ENCODE measurements around the gene HNRNPUL1. TPM values are rescaled to one million over a fixed set of nuclear protein-coding genes. Genes with fewer than 3 reads are reported as not detected.
A peak's percentile ranks its signal among the peaks of the same experiment; 100 is the strongest.

The HNRNPUL1 gene
- total and polyA plus RNA-seq, 2 donors (not counting 1 experiment from before 2014, with no cell fraction given), result 60.7 to 273 TPM

DNA sequence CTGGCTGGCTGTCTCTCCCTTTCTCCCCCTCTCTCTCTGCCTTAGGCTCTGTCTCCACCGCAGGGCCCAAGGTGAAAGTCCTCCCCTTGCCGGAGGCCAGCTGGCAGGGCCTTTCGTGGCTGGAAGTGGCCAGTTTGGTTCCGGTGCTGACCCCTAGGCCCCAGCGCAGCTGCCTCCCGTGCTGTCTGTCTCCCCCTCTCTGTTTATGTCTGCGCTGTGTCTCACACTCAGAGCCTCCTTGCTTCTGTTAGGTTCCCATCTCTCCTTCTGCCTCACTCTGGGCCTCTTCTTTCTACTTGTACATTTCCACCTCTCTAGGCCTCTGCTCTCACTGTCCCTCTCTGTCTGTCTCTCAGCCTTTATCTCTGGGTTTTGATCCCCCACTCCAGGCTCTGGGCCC is 58.9 kb downstream of the HNRNPUL1 start:
- H3K4me1 Mint-ChIP-seq, result peaks cover 56% of the 10 kb centered on the region
- no peaks in the 10 kb centered on the region for H3K9me3 Mint-ChIP-seq (ENCODE audit: insufficient read depth)
- Histone ChIP-seq H2AFZ (ENCODE audit: insufficient read depth, low read depth, low read length, poor library complexity, severe bottlenecking) (no peak overlapping the region), H3K79me2 (ENCODE audit: control insufficient read depth, insufficient read depth, low read length) (no peaks in the 10 kb centered on the region), H4K20me1 (ENCODE audit: control insufficient read depth, insufficient read depth, low read length, poor library complexity, severe bottlenecking) (peaks cover 16% of the 10 kb centered on the region), H3K36me3 (replicated peaks in 1 of 2; ENCODE audit: control extremely low read depth in 1 of 2, control insufficient read depth in 1 of 2, extremely low read depth in 1 of 2, insufficient read depth in 2 of 2, low read length in 1 of 2) (peaks cover 0 to 57% of the 10 kb centered on the region in 2 experiments), H3K9me3 (ENCODE audit: control extremely low read depth in 1 of 3, control insufficient read depth in 2 of 3, insufficient read depth in 1 of 3, low read length in 2 of 3) (no peaks in the 10 kb centered on the region), H3K27ac (ENCODE audit: low read length in 2 of 2) (peak overlapping the region; percentile 76 to 97), H3K9ac (ENCODE audit: low read length) (no peak overlapping the region), H3K4me3 (ENCODE audit: control extremely low read depth in 1 of 5, extremely low read depth in 1 of 5, insufficient read depth in 1 of 5, low read depth in 2 of 5, low read length in 4 of 5) (no peak overlapping the region), H3K4me1 (ENCODE audit: control insufficient read depth in 2 of 2, insufficient read depth in 2 of 2, low read length in 2 of 2) (peaks cover 39 to 66% of the 10 kb centered on the region in 2 donors), H3K4me2 (replicated peaks; ENCODE audit: low read depth, low read length, poor library complexity, severe bottlenecking) (no peak overlapping the region), H3K27me3 (replicated peaks in 1 of 4; ENCODE audit: control extremely low read depth in 1 of 4, control insufficient read depth in 3 of 4, insufficient read depth in 4 of 4, low read length in 3 of 4) (no peaks in the 10 kb centered on the region)
- H3K27ac Mint-ChIP-seq, result peak overlapping the region; percentile 83
- ATAC-seq (ENCODE audit: low read depth), result no peak
- no peak overlapping the region for H3K4me3 Mint-ChIP-seq
- DNase-seq, result no peak
- WGBS (ENCODE audit: insufficient coverage), result 78% methylated on average over 7 of the region's 7 CpGs
- ChIA-PET CTCF (interaction anchor here (2.3 to 9.7 kb wide), 2 partner anchors 15 to 31 kb away, joined by 7 to 130 read pairs; partner anchors contain the start of gene TGFB1), POLR2A (interaction anchor here (1.9 kb wide), 1 partner anchor 29 kb away, joined by 7 read pairs; no protein-coding TSS in a partner anchor)
- TF ChIP-seq EZH2 (IDR thresholded peaks at IDR 0.05; ENCODE audit: borderline replicate concordance, insufficient read depth, low read depth, low read length, poor library complexity, severe bottlenecking), result no peak
- TF ChIP-seq, protein P1, sequence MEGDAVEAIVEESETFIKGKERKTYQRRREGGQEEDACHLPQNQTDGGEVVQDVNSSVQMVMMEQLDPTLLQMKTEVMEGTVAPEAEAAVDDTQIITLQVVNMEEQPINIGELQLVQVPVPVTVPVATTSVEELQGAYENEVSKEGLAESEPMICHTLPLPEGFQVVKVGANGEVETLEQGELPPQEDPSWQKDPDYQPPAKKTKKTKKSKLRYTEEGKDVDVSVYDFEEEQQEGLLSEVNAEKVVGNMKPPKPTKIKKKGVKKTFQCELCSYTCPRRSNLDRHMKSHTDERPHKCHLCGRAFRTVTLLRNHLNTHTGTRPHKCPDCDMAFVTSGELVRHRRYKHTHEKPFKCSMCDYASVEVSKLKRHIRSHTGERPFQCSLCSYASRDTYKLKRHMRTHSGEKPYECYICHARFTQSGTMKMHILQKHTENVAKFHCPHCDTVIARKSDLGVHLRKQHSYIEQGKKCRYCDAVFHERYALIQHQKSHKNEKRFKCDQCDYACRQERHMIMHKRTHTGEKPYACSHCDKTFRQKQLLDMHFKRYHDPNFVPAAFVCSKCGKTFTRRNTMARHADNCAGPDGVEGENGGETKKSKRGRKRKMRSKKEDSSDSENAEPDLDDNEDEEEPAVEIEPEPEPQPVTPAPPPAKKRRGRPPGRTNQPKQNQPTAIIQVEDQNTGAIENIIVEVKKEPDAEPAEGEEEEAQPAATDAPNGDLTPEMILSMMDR (IDR thresholded peaks at IDR 0.05), result no peak
- intact Hi-C loops (cut with micrococcal nuclease), result loop anchor here (10.0 kb wide), 1 partner anchor 242 kb away; no protein-coding TSS in a partner anchor
- no peaks in the 10 kb centered on the region for H3K27me3 Mint-ChIP-seq

GRCh38 chr19:41323430-41324125 is 59.4 kb downstream of the HNRNPUL1 start:
- whole genome bisulfite sequencing (ENCODE audit: insufficient coverage), result 52% methylated on average over 15 of the region's 16 CpGs
- POLR2A ChIA-PET, result interaction anchor here (1.9 kb wide), 1 partner anchor 28 kb away, joined by 7 read pairs; no protein-coding TSS in a partner anchor
- H3K4me2 ChIP-seq (replicated peaks; ENCODE audit: low read depth, low read length, poor library complexity, severe bottlenecking), result peak overlapping the region; percentile 92
- no peaks in the 10 kb centered on the region for H3K9me3 ChIP-seq (ENCODE audit: control extremely low read depth in 1 of 3, control insufficient read depth in 2 of 3, insufficient read depth in 1 of 3, low read length in 2 of 3)
- no peak for ATAC-seq (ENCODE audit: low read depth)
- H4K20me1 ChIP-seq (ENCODE audit: control insufficient read depth, insufficient read depth, low read length, poor library complexity, severe bottlenecking), result peaks cover 12% of the 10 kb centered on the region
- no peak overlapping the region for H3K4me3 ChIP-seq (ENCODE audit: control extremely low read depth in 1 of 5, extremely low read depth in 1 of 5, insufficient read depth in 1 of 5, low read depth in 2 of 5, low read length in 4 of 5)
- H3K27me3 Mint-ChIP-seq, result no peaks in the 10 kb centered on the region
- peak; percentile 30 for DNase-seq
- intact Hi-C loops (cut with micrococcal nuclease), result loop anchor here (10.0 kb wide), 1 partner anchor 241 kb away; no protein-coding TSS in a partner anchor
- H3K27me3 ChIP-seq (replicated peaks in 1 of 4; ENCODE audit: control extremely low read depth in 1 of 4, control insufficient read depth in 3 of 4, insufficient read depth in 4 of 4, low read length in 3 of 4), result no peaks in the 10 kb centered on the region
- peaks cover 61% of the 10 kb centered on the region for H3K4me1 Mint-ChIP-seq
- CTCF ChIA-PET, result interaction anchor here (2.3 to 9.7 kb wide), 2 partner anchors 15 to 31 kb away, joined by 7 to 130 read pairs; partner anchors contain the start of gene TGFB1
- TF ChIP-seq, protein P1 (IDR thresholded peaks at IDR 0.05), result no peak
- TF ChIP-seq EZH2 (IDR thresholded peaks at IDR 0.05; ENCODE audit: borderline replicate concordance, insufficient read depth, low read depth, low read length, poor library complexity, severe bottlenecking), result no peak
- peak overlapping the region; percentile 93 for H3K27ac Mint-ChIP-seq
- no peak overlapping the region for H3K4me3 Mint-ChIP-seq
- H2AFZ ChIP-seq (ENCODE audit: insufficient read depth, low read depth, low read length, poor library complexity, severe bottlenecking), result no peak overlapping the region
- H3K36me3 ChIP-seq (replicated peaks in 1 of 2; ENCODE audit: control extremely low read depth in 1 of 2, control insufficient read depth in 1 of 2, extremely low read depth in 1 of 2, insufficient read depth in 2 of 2, low read length in 1 of 2), result peaks cover 0 to 57% of the 10 kb centered on the region in 2 experiments
- no peak overlapping the region for H3K9ac ChIP-seq (ENCODE audit: low read length)
- H3K9me3 Mint-ChIP-seq (ENCODE audit: insufficient read depth), result no peaks in the 10 kb centered on the region
- H3K27ac ChIP-seq (ENCODE audit: low read length in 2 of 2), result peak overlapping the region; percentile 76 to 97
- peaks cover 44 to 71% of the 10 kb centered on the region in 2 donors for H3K4me1 ChIP-seq (ENCODE audit: control insufficient read depth in 2 of 2, insufficient read depth in 2 of 2, low read length in 2 of 2)
- no peaks in the 10 kb centered on the region for H3K79me2 ChIP-seq (ENCODE audit: control insufficient read depth, insufficient read depth, low read length)

Data from B cell (primary cell).